NCI-H2171 treated with DMSO at 0.1 percent for 48 hours (cell line): ENCODE measurements around the gene SUN1.
A peak's percentile ranks its signal among the peaks of the same experiment; 100 is the strongest.
"Not testable (repeated sequence)": the region's sequence is repeated elsewhere in the genome, so short reads cannot be mapped to it uniquely, and the experiment has no call there.

Experiments used
- DNase-seq: peaks from one replicate; lab custom pipeline; 2025; lab: John Stamatoyannopoulos, UW

The SUN1 gene

GRCh38 chr7:856444-857095 is 24.3 kb downstream of the SUN1 start:
- no peak for DNase-seq

GRCh38 chr7:857661-858060 is 25.4 kb downstream of the SUN1 start:
- no peak for DNase-seq

- no peak for DNase-seq
Measured at GRCh38 chr7:859359-860030, 27.2 kb downstream of the SUN1 start.

- no peak for DNase-seq
Measured at GRCh38 chr7:860149-860548, 27.9 kb downstream of the SUN1 start.

GRCh38 chr7:861222-861621 is 28.9 kb downstream of the SUN1 start:
- no peak for DNase-seq

- no peak for DNase-seq
Measured at GRCh38 chr7:862157-862556, 29.9 kb downstream of the SUN1 start.

- DNase-seq, result no peak
Measured at GRCh38 chr7:863106-863505, 30.8 kb downstream of the SUN1 start.

- DNase-seq, result no peak
Measured at GRCh38 chr7:865921-866320, 33.6 kb downstream of the SUN1 start.

GRCh38 chr7:867001-867405 is 34.7 kb downstream of the SUN1 start:
- DNase-seq, result no peak

- no peak for DNase-seq
Measured at GRCh38 chr7:867406-868188, 35.3 kb downstream of the SUN1 start.

- DNase-seq, result no peak
Measured at GRCh38 chr7:868189-868486, 35.9 kb downstream of the SUN1 start.

GRCh38 chr7:869348-869747 is 37.1 kb downstream of the SUN1 start:
- DNase-seq, result no peak

GRCh38 chr7:871900-872537 is 39.7 kb downstream of the SUN1 start:
- DNase-seq, result no peak

- not testable (repeated sequence) for DNase-seq
Measured at GRCh38 chr7:872685-873084, 40.4 kb downstream of the SUN1 start.

GRCh38 chr7:873367-874002 is 41.2 kb downstream of the SUN1 start:
- DNase-seq, result peak; percentile 70

GRCh38 chr7:874031-874749 is 41.9 kb downstream of the SUN1 start:
- DNase-seq, result no peak

- no peak for DNase-seq
Measured at GRCh38 chr7:875051-875450, 42.8 kb downstream of the SUN1 start.

- no peak for DNase-seq
Measured at GRCh38 chr7:875476-876076, 43.3 kb downstream of the SUN1 start.

GRCh38 chr7:876077-876971 is 44.0 kb downstream of the SUN1 start, which contains the start of gene GET4:
Gene GET4, plus strand, starts transcription at chr7:876554. Its CDS starts 92 bp downstream, at chr7:876646.
- peak; percentile 92 for DNase-seq

- DNase-seq, result no peak
Measured at GRCh38 chr7:876972-877311, 44.7 kb downstream of the SUN1 start.
